ENCODE data around the gene INPP5D. TPM values are rescaled to one million over a fixed set of nuclear protein-coding genes. Genes with fewer than 3 reads are reported as not detected.

The INPP5D gene
- total and polyA plus RNA-seq, 7 experiments from 2014 or later: 41.0 to 232 (median 122) TPM

DNA sequence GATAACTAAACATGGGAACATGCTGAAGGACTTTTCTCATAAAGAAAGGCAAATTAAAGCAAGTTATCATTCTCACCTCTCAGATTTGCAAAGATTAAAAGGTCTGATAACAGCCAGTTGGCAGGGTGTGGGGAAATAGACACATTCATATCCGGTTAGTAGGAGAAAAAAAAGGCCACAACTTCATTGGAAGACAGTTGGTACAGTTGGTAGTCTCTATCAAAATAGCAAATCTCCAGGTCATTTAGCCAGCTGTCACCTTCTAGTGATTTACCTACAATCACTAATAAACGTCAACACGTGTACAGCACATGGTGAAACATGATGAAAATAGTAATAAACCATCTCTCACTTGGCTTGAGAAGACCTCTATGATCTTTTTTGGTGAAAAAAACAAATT lies 16.6 kb downstream of the INPP5D start:
- H3K4me1 ChIP-seq (ENCODE audit: control insufficient read depth in 2 of 2, insufficient read depth in 2 of 2, low read length in 2 of 2): peaks cover 86 to 89% of the 10 kb centered on the region in 2 donors
- intact Hi-C loops (cut with micrococcal nuclease): loop anchor here in 1 of 2 donors (10.0 kb wide), 1 partner anchor 382 kb away; the partner anchor contains the start of gene GIGYF2
- H3K9me3 Mint-ChIP-seq: peaks cover 0 to 3% (median 2%) of the 10 kb centered on the region in 11 donors
- peak overlapping the region in 1 of 9 donors; percentile 73 for H3K27ac Mint-ChIP-seq
- H3K27me3 Mint-ChIP-seq: no peaks in the 10 kb centered on the region
- peak in 2 of 9 donors; percentile 13 to 42 for DNase-seq
- ChIA-PET POLR2A (interaction anchor here (1.0 to 13.0 kb wide), 3 partner anchors 13 to 36 kb away, joined by 3 to 144 read pairs (median 9); partner anchors contain the start of gene INPP5D), CTCF (no interaction called here)
- peak overlapping the region; percentile 57 for H3K27ac ChIP-seq (ENCODE audit: low read depth, low read length)
- H3K36me3 Mint-ChIP-seq: peaks cover 2 to 42% (median 19%) of the 10 kb centered on the region in 5 donors
- H3K4me1 Mint-ChIP-seq: peaks cover 35 to 45% (median 40%) of the 10 kb centered on the region in 7 donors
- H3K36me3 ChIP-seq (ENCODE audit: control insufficient read depth in 2 of 3, insufficient read depth in 3 of 3, low read length in 3 of 3): peaks cover 5 to 18% (median 10%) of the 10 kb centered on the region in 3 experiments
- H3K4me3 Mint-ChIP-seq: peak overlapping the region in 1 of 10 donors; percentile 30
- H3K4me3 ChIP-seq (ENCODE audit: low read length): peak overlapping the region; percentile 49
- ATAC-seq: peak; percentile 21
- H3K9me3 ChIP-seq (ENCODE audit: control insufficient read depth in 2 of 3, low read length in 3 of 3): no peaks in the 10 kb centered on the region
- no peaks in the 10 kb centered on the region for H3K27me3 ChIP-seq (ENCODE audit: control insufficient read depth in 2 of 2, insufficient read depth in 2 of 2, low read length in 2 of 2)

DNA sequence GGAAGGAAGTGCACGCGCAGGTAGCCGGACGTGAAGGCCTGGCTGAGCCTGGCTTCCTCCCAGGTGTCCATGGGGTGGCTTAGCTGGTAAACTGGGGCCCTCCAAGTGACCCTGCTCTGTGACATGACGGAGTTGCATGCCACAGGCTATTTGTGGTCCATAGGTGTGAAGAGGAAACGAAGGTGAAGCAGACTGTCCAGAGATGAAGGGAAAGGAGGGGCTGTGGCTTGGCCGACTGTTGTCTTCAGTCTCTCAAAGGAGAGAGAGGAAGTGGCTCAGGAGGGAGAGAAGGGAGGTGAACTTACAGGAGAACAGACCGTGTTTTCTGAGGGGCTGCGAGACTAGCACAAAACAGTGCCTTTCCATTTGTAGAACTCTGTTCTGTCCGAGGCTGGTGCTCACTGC lies 19.3 kb downstream of the INPP5D start:
- Mint-ChIP-seq H3K27ac (peak overlapping the region in 8 of 9 donors; percentile 76 to 95 (median 90)), H3K4me3 (peak overlapping the region; percentile 77 to 88 (median 82)), H3K27me3 (no peaks in the 10 kb centered on the region), H3K36me3 (peaks cover 0 to 48% (median 14%) of the 10 kb centered on the region in 5 donors), H3K4me1 (peaks cover 56 to 69% (median 64%) of the 10 kb centered on the region in 7 donors), H3K9me3 (no peaks in the 10 kb centered on the region)
- peak; percentile 16 for ATAC-seq
- Histone ChIP-seq H3K4me1 (ENCODE audit: control insufficient read depth in 2 of 2, insufficient read depth in 2 of 2, low read length in 2 of 2) (peaks cover 94 to 98% of the 10 kb centered on the region in 2 donors), H3K27ac (ENCODE audit: low read depth, low read length) (peak overlapping the region; percentile 47), H3K4me3 (ENCODE audit: low read length) (peak overlapping the region; percentile 45), H3K27me3 (ENCODE audit: control insufficient read depth in 2 of 2, insufficient read depth in 2 of 2, low read length in 2 of 2) (no peaks in the 10 kb centered on the region), H3K9me3 (ENCODE audit: control insufficient read depth in 2 of 3, low read length in 3 of 3) (no peaks in the 10 kb centered on the region), H3K36me3 (ENCODE audit: control insufficient read depth in 2 of 3, insufficient read depth in 3 of 3, low read length in 3 of 3) (peaks cover 0 to 4% (median 0%) of the 10 kb centered on the region in 3 experiments)
- peak in 2 of 9 donors; percentile 22 to 41 for DNase-seq
- intact Hi-C loops (cut with micrococcal nuclease): loop anchor here in 1 of 2 donors (1.0 to 10.0 kb wide), 2 partner anchors 19 to 385 kb away; partner anchors contain the start of genes GIGYF2 and INPP5D
- CTCF ChIA-PET: interaction anchor here (5.0 kb wide), 1 partner anchor 19 kb away, joined by 20 read pairs; the partner anchor contains the start of gene INPP5D
- POLR2A ChIA-PET: interaction anchor here (1.1 to 13.0 kb wide), 4 partner anchors 13 to 20 kb away, joined by 4 to 144 read pairs (median 20); partner anchors contain the start of gene INPP5D

DNA sequence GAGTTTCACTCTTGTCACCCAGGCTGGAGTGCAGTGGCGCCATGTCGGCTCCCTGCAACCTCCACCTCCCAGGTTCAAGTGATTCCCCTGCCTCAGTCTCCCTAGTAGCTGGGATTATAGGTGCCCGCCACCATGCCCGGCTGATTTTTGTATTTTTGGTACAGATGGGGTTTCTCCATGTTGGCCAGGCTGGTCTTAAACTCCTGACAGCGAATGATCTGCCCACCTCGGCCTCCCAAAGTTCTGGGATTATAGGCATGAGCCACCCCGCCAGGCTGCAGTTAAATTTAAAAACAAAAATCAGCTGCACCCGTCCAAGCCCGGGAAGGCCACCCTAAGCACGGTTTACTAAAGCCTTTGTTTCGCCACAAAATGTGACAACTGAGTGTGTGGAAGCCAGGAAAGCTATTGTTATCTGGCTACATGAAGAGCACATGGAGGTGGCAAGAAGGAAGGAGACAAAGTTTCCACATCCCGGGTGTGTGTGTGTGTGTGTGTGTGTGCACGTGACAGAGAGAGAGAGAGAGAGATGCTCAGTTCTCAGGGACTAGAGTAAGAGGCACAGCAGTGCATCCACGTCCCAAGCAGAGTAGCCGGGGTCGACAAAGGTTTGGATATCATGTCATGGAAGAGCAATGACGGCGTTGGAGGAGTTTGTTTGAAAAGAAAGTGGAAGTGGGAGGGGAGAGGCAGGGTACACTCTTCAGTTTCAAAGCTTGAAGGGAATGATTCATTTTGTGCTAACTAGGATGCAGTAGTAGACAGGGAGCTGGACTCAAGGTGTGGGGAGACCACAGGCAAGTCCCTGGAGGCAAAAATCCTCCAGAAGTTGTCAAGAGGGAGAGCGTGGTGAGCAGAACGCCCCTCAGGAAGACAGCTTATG lies 20.1 kb downstream of the INPP5D start:
- ATAC-seq: no peak
- Histone ChIP-seq H3K4me1 (ENCODE audit: control insufficient read depth in 2 of 2, insufficient read depth in 2 of 2, low read length in 2 of 2) (peaks cover 94 to 98% of the 10 kb centered on the region in 2 donors), H3K4me3 (ENCODE audit: low read length) (peak overlapping the region; percentile 38), H3K27ac (ENCODE audit: low read depth, low read length) (peak overlapping the region; percentile 63), H3K27me3 (ENCODE audit: control insufficient read depth in 2 of 2, insufficient read depth in 2 of 2, low read length in 2 of 2) (no peaks in the 10 kb centered on the region), H3K9me3 (ENCODE audit: control insufficient read depth in 2 of 3, low read length in 3 of 3) (no peaks in the 10 kb centered on the region), H3K36me3 (ENCODE audit: control insufficient read depth in 2 of 3, insufficient read depth in 3 of 3, low read length in 3 of 3) (peaks cover 0 to 4% (median 0%) of the 10 kb centered on the region in 3 experiments)
- H3K4me1 Mint-ChIP-seq: peaks cover 63 to 76% (median 71%) of the 10 kb centered on the region in 7 donors
- intact Hi-C loops (cut with micrococcal nuclease): loop anchor here (1.0 to 10.0 kb wide), 10 partner anchors 20 to 385 kb away; partner anchors contain the start of genes ATG16L1 (in 2 of the 2), GIGYF2 (in 2 of the 2) and INPP5D (in 1 of the 2)
- DNase-seq: peak in 2 of 9 donors; percentile 29 to 40
- ChIA-PET POLR2A (interaction anchor here (1.1 to 13.0 kb wide), 3 partner anchors 14 to 19 kb away, joined by 4 to 144 read pairs (median 37); partner anchors contain the start of gene INPP5D), CTCF (interaction anchor here (0.6 to 5.0 kb wide), 3 partner anchors 20 to 1106 kb away, joined by 3 to 20 read pairs (median 4); partner anchors contain the start of gene INPP5D)
- no peaks in the 10 kb centered on the region for H3K9me3 Mint-ChIP-seq
- H3K27ac Mint-ChIP-seq: peak overlapping the region in 8 of 9 donors; percentile 90 to 98 (median 93)
- no peaks in the 10 kb centered on the region for H3K27me3 Mint-ChIP-seq
- peaks cover 0 to 52% (median 14%) of the 10 kb centered on the region in 5 donors for H3K36me3 Mint-ChIP-seq
- H3K4me3 Mint-ChIP-seq: peak overlapping the region; percentile 58 to 86 (median 80)

DNA sequence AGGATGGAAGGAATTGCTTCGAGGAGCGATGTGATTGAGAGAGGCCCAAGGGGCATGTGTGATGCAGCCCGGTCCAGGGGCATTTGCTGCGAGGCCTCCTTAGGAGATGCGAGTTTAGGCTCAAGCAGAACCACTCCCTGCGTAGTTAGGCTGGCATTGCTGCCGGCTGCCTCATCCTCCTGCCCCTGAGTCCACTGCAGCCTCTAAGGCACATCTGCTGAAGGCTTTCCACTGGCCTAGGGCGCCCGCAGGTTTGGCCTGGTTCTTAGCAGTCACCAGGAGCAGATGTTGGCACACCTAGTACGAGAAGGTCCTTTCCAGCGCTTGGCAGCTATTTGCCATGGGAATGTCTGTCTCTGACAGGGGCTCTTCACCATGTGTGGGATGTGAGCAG lies 20.7 kb downstream of the INPP5D start:
- ChIA-PET CTCF (interaction anchor here (0.6 to 5.0 kb wide), 3 partner anchors 20 to 1107 kb away, joined by 3 to 20 read pairs (median 4); partner anchors contain the start of gene INPP5D), POLR2A (interaction anchor here (1.1 to 13.0 kb wide), 3 partner anchors 15 to 20 kb away, joined by 4 to 144 read pairs (median 37); partner anchors contain the start of gene INPP5D)
- no peak for DNase-seq
- Histone ChIP-seq H3K36me3 (ENCODE audit: control insufficient read depth in 2 of 3, insufficient read depth in 3 of 3, low read length in 3 of 3) (peaks cover 0 to 4% (median 0%) of the 10 kb centered on the region in 3 experiments), H3K4me3 (ENCODE audit: low read length) (peak overlapping the region; percentile 38), H3K4me1 (ENCODE audit: control insufficient read depth in 2 of 2, insufficient read depth in 2 of 2, low read length in 2 of 2) (peaks cover 94 to 98% of the 10 kb centered on the region in 2 donors), H3K27me3 (ENCODE audit: control insufficient read depth in 2 of 2, insufficient read depth in 2 of 2, low read length in 2 of 2) (no peaks in the 10 kb centered on the region), H3K27ac (ENCODE audit: low read depth, low read length) (peak overlapping the region; percentile 63), H3K9me3 (ENCODE audit: control insufficient read depth in 2 of 3, low read length in 3 of 3) (no peaks in the 10 kb centered on the region)
- intact Hi-C loops (cut with micrococcal nuclease): loop anchor here (1.0 to 10.0 kb wide), 9 partner anchors 21 to 384 kb away; partner anchors contain the start of genes ATG16L1 (in 2 of the 2), GIGYF2 (in 1 of the 2) and INPP5D (in 1 of the 2)
- Mint-ChIP-seq H3K27me3 (no peaks in the 10 kb centered on the region), H3K27ac (peak overlapping the region in 8 of 9 donors; percentile 88 to 98 (median 93)), H3K4me3 (peak overlapping the region; percentile 76 to 86 (median 82)), H3K4me1 (peaks cover 68 to 82% (median 77%) of the 10 kb centered on the region in 7 donors), H3K9me3 (no peaks in the 10 kb centered on the region), H3K36me3 (peaks cover 0 to 58% (median 18%) of the 10 kb centered on the region in 5 donors)
- no peak for ATAC-seq

DNA sequence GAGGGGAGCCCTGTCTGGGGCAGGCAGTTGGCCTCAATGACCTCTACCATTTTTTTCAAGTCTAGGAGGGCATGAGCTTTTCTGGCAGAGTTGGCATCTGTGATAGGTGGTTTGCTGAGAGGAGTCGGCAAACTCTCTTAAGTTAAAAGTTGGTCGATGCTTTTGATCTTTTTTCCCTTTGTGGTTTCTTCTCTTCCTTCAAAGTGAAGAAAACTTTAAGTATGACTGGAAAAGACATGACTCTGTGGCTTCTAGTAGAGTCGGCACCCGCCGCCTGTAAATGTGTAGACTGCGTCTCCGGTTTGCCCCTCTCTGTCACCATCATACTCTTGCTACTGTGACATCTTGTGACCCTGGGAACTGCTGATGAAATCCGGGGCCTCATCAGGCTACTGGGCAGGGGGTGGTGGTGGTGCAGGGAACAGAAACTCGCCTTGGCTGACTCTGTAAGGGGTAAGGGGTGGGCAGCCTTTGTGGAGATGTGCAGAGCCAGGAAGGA lies 21.1 kb downstream of the INPP5D start:
- Histone ChIP-seq H3K27me3 (ENCODE audit: control insufficient read depth in 2 of 2, insufficient read depth in 2 of 2, low read length in 2 of 2) (no peaks in the 10 kb centered on the region), H3K9me3 (ENCODE audit: control insufficient read depth in 2 of 3, low read length in 3 of 3) (no peaks in the 10 kb centered on the region), H3K4me1 (ENCODE audit: control insufficient read depth in 2 of 2, insufficient read depth in 2 of 2, low read length in 2 of 2) (peaks cover 90 to 98% of the 10 kb centered on the region in 2 donors), H3K4me3 (ENCODE audit: low read length) (peak overlapping the region; percentile 38), H3K27ac (ENCODE audit: low read depth, low read length) (peak overlapping the region; percentile 63), H3K36me3 (ENCODE audit: control insufficient read depth in 2 of 3, insufficient read depth in 3 of 3, low read length in 3 of 3) (peaks cover 0 to 4% (median 0%) of the 10 kb centered on the region in 3 experiments)
- peaks cover 72 to 87% (median 80%) of the 10 kb centered on the region in 7 donors for H3K4me1 Mint-ChIP-seq
- intact Hi-C loops (cut with micrococcal nuclease): loop anchor here (1.0 to 10.0 kb wide), 9 partner anchors 21 to 384 kb away; partner anchors contain the start of genes ATG16L1 (in 2 of the 2), GIGYF2 (in 1 of the 2) and INPP5D (in 1 of the 2)
- ChIA-PET CTCF (interaction anchor here (2.5 to 5.0 kb wide), 2 partner anchors 21 to 27 kb away, joined by 10 to 20 read pairs; partner anchors contain the start of gene INPP5D), POLR2A (interaction anchor here (1.1 to 13.0 kb wide), 3 partner anchors 15 to 20 kb away, joined by 4 to 144 read pairs (median 37); partner anchors contain the start of gene INPP5D)
- H3K27me3 Mint-ChIP-seq: no peaks in the 10 kb centered on the region
- peak overlapping the region in 8 of 9 donors; percentile 88 to 98 (median 93) for H3K27ac Mint-ChIP-seq
- ATAC-seq (peak; percentile 67), DNase-seq (peak in 8 of 9 donors; percentile 55 to 80 (median 74))
- peak overlapping the region; percentile 74 to 86 (median 81) for H3K4me3 Mint-ChIP-seq
- H3K9me3 Mint-ChIP-seq: no peaks in the 10 kb centered on the region
- peaks cover 0 to 59% (median 20%) of the 10 kb centered on the region in 5 donors for H3K36me3 Mint-ChIP-seq

Measured in naive thymus-derived CD4-positive, alpha-beta T cell (primary cell).